Effector CD8-positive, alpha-beta T cell (primary cell): Measurements from ENCODE around the gene CADM2.

Source experiments
- DNase-seq: peaks from one replicate; lab custom pipeline; 2025; lab: John Stamatoyannopoulos, UW

Gene CADM2

DNA sequence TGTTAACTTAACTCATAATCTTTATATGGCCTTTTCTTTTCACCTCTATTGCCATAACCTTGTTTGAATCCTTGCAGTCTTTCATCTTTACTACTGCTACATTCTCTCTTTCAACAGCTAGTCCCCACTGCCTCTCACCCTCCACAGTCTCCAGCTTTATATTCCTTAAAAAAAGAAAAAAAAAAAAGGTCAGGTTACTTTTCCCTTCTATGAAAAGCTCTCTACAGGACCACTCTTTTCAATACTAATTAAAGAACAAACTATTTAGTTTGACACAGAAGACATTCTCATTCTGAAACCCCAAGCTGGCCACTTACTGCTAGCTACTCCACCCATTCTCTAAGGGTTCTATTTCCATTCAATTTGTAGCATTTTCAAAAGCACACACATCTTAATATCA, 25.6 kb downstream of the CADM2 start:
- DNase-seq, result no peak

DNA sequence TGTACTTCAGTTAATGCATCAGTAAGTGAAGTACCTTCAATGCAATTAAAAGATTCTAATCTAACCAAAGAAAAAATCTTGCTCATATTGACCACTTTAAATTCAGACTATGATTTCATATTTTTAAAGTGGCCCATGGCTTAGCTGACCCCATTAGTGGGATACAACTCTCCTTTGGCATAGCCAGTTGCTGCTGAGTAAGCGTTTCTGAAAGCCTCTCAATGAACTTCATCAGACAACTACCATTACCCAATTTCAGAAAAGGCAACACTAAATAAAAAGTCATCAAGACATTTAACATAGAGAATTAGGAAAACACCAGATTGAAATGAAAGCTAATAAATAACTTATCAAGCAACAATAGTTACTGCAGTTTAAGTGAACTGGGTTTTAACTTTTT, 27.0 kb downstream of the CADM2 start:
- DNase-seq, result no peak

DNA sequence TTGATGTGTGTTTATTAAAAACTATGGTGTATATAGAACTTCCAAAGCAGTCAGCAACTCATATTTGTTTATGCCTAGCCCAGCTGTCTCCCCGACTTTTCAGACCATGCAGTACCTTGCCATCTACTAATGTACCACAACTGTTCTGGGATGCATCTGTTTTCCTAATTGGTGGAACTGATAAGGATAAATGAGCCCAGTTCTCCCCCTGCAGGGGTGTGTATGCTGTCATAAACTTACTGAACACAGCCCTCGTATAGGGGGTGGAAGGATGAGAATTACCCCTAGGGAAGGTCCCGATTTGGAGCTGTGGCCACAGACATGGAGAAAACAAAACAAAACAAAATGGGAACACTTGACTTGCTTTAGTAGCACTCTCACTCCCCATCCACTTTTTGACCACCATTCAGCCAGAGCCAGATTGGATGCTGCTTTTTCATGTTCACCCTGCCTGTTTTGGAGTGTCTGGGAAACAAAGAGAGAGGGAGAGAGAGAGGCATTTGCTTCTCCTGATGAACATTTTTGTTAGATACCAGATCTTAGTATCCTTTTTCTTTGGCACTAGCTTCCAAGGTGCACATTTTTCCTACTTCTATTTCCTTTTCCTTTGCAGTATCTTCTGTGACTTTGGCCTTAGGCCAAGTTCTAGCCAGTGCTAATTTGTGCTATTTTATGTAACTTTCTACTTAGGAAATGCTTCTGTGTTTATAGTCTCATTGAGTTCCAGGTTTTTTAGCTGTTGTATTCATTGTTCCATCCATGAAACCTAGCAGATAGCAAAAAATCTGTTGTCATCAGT, 29.1 kb downstream of the CADM2 start:
- no peak for DNase-seq

DNA sequence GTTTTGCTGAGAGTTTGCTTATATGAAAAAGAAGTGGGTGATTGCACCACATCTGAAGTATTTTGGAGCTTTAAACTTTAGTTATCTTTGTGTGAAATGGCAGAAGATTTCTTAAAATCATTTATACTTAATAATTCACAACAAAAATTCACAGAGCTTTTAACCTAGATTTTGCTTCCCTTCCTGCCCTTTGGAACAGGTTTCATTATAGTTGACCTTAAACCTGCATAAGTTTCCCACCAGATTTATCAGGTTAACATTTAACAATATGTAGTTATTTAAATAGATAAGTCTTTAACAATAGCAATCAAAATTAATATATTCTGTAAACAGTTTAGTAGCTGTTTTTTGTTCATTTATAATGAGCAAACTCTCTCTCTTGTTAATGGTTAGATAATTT, 30.3 kb downstream of the CADM2 start:
- no peak for DNase-seq

DNA sequence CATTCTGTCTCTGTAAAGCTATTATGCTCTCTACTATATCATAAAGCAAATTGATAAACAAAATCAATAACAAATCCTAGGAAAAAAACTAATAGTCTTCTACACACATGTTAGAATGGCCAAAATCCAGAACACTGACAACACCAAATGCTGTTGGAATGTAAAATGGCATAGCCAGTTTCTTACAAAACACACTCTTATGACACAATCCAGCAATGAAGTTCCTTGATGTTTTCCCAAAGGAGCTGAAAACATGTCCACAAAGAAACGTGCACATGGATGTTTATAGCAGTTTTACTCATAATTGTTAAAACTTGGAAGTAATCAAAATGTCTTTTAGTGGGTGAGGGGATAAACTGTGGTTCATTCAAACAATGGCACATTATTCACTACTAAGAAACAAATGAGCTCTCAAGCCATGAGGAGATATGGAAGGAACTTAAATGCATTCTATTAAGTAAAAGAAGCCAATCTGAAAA, 32.7 kb downstream of the CADM2 start:
- DNase-seq, result no peak

DNA sequence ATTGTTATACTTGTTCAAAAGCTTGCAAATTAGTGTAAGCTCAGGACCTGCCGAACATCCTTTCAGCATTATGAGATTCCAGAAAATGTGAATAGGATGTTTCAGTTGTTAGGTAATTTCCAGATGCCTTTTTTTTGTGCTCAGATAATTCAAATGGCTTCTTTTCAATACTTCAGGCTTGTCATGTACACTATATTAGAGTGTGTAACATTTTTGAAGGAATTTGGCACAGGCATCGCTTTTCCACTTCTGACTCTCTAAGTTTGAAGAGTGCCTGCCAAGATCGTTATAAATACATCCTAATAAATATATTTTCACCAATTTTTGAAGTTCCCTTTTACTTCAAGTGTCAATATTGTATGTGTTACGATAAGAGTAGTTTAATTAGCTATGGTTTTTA, 35.2 kb downstream of the CADM2 start:
- DNase-seq, result no peak

DNA sequence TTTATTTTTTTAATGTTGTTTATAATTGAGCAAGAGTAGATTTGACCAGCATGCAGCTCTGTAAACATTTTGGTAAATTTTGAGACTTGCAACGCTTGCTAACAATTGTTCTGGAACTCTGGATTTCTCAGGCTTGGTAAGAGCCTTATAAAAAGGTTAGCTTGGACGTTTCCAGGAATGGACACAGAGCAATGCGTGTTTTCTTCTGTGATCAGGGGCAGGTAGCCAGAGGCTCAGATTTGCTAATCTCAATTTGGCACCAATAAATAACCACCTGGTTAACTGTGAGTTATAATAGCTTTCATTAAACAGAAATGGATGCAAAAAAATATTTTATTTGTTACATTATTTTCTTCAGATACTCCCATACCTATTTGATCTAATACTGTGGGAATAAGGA, 39.8 kb downstream of the CADM2 start:
- DNase-seq, result no peak

DNA sequence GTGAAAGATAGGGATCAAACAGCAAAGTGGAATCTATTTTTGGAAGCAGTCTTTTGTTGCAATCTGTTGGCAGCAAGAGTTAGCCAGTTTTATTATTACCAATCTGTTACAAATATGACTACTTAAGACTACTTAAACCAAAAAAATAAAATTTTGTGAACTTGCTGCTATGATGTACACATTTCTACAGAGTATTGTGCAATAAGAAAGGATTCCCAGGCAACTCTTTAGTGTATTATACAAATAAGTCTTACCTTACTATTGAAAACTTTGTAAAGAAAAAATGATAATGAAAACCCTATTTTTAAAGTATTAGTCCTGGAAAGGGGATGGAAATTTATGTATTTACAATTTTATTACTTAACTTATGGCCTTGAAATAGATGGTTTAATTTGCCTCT, 44.7 kb downstream of the CADM2 start:
- DNase-seq, result no peak

DNA sequence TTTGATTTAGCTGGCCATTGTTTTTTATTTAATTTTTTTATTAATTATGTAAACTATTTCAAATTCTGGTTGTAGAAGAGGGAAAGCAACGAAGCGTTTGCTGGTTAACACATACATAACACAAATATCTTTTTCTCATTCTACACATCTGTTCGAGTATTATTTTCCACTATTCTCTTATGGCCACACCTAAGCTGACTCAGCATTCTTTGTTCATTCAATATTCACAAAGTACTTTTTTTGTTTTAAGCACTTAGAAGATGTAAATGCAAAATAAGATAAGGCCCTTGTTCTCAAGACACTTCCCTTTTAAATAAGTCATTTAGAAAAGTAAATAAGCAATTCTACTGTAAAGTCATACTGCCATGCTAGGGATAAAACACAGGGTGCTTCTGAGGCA, 45.4 kb downstream of the CADM2 start:
- no peak for DNase-seq

DNA sequence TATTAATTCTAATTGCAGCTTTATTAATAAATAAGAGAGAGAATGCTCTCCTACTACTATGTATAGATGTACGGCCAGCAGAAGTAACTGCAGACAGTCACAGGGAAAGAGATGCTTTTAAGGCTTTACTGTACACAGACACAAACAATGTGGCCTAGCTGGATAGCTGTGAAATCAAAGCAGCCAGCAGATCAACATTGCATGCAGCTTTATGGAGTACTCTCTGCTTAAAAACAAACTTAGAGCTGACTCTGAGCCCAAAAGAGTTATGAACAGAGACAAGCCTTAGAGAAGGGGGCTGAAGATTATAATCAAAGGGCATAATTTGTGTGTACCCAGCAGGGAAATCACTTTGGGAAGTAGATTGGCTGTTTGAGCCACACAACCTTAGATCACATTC, 47.2 kb downstream of the CADM2 start:
- DNase-seq, result no peak

DNA sequence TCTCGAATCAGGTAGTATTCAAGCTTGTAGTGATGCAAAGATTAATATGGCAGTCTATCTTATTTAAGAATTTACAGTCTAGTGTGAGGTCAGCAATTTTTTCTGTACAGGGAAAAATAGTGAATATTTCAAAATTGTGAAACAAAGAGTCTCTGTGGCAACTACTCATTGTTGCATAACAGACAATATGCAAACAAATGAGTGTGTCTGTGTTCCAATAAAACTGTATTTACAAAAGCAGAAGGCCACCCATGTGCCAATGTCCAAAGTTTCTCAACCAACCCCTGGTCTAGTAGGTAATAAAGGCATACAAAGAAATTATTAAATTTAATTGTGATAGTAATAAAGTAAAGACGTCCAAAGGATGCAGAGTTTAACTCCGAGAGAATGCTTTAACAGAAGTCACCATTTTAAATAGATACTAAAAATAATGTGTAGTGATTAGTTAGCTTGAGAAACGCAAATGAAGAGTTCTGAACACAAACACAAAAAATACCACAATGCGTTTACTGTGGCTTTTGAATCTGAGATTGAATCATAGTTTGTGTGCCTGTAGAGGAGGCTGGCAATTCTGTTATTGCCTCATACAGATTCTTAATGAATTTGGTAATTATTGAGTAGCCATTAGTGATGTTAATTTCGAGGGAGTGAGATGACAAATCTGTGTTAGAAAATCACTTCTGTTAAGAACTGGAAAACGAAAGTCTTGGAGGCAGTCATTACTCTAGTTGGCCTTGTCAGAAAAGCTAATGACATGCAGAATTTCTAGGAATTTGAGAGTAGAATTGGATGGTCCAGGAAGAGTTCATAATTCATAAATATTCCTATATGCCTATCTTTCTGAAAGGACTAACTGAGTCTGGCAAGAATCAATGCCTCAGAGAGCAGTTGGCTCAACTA, 48.7 kb downstream of the CADM2 start:
- no peak for DNase-seq

DNA sequence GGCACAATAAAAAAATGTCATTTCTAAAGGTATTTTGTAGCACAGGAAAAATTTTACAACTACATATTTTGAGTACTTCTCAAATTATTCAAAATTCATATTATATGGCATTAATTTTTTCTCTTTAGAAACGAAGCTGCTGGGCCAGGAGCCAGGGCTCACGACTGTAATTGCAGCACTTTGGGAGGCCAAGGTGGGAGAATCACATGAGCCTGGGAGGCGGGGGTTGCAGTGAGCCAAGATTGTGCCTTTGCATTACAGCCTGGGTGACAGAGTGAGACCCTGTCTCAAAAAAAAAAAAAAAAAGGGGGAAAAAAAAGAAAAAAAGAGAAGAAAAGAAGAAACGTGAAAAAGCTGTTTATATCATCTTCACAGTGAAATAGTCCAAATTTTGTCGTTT, 62.0 kb downstream of the CADM2 start:
- DNase-seq, result no peak

DNA sequence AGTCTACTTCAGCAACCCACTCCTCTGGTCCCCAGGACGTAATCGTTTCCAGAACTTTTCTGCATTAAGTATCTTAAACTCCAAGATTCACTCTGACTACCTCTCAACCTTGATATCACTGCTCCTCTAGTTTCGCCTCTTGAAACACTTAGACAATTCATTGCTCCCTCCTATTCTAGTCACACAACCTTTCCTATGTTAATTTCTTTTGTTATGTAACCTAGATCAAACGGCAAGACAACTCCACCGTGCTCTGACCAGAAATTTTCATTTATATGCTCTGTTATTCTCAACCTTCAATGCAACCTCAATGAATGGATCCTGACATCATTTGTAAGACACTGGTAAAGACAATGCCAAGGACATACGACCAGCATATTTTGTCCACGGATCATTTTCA, 71.3 kb downstream of the CADM2 start:
- DNase-seq, result no peak

DNA sequence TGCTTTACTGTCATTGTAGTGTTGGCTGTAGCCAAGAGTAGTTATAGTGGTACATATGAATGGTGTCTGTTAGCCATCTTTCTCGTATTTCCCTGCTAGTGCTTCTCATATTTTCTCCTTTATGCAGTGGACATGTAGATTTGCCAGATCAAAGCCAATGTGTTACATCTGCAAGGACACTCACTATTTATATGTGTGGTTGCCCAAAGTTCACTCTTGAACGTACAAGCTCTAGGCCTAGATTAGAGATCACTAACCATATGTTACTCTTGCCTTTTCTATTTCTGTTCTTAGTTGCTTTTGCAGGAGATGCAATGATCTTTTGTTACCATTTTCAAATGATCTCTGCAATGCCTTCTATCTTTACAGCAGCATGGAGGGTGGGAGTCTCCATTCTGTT, 78.4 kb downstream of the CADM2 start:
- no peak for DNase-seq

DNA sequence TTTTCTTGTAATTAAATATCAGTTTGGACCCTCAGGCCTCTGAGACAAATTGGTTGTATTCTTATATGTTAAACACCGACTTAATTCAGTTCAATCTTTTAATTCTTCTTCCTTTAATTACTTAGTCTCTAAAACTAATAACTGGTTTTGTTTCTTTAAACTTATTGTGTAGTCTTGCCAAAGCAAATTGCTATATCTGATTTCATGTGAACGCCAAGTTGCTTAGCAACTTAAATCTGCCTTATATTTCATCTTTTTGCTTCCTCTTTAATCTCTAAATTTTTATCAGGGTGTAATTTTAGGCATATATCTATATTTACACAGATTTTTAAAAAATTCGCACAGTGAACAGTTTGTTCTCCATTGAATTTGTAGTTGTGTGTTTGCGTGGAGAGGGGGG, 82.2 kb downstream of the CADM2 start:
- no peak for DNase-seq

DNA sequence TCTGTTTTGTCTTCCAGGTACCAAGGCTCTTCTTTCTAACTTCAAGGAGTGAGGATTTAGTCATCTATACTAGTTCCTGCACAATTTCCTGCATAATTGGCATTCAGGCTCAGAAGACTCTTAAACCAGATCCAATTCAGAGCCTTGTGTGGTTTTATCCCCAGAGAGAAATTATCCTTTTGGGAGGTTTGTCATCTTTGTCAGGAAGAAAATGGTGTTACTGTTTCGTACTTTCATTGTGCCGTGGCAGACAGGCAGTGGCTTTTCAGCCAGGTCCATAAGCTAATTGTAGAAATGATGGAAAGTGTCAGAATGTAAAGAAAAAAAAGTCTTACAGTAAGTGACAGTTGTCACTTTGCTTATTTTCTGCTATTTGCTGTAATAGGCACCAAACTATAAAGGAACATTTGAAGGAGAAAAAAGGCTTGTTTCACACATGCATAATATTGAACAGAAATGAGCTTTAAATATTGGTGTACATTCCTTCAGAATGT, 82.8 kb downstream of the CADM2 start:
- DNase-seq, result no peak

DNA sequence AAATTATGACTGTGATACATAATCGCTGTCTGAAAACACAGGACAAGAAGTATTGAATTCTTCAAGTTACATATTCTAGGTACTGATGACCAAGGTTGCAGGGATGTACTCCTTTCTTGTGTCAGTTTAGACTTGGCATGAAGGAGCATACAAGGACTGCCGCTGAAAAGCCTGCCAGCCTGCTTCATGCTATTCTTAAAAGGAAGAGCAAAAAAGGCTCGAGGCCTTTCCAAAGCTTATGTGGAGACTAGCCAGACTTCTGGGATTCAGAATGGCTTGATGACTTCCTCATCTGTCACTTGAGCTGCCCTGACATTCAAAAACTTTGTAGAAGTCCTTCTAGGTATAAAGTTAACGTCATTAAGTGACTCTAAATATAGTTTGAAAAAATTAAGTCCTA, 92.0 kb downstream of the CADM2 start:
- DNase-seq, result no peak

DNA sequence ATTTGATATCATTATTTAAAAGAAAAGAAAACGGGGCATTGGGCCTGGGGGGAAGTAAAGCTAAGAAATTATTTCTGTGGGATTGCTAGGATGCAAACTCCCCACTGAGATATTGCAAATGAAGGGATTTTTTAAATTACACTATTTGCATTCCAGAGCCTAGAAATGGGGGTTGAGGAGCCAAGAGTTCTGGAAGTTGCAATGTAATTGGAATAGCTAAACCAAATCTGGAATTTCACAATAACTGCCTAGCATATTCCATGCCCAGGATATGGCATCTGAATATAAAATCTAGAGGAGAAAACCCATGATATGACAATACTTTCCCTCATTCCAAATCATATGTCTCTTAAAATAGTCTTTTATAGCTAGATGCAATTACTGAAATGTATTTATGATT, 93.0 kb downstream of the CADM2 start:
- DNase-seq, result no peak

DNA sequence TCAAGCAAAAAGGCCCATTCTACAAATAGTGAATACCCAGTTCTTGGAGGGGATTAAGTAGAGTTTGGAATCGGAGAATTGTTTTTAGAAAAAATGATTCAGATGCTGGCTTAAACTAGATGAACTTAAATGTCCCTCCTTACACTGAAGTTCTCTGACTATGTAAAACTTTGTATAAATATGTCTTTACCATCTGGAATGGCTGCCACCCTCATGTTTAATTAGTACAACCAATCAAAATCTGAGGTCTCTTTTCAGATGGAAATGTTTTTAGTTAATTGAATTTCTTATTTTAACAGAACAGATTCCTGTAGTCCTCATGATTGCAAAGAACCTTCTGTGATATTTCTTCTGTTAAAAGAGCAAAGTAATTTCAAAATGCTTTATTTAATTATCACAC, 94.8 kb downstream of the CADM2 start:
- DNase-seq, result no peak

DNA sequence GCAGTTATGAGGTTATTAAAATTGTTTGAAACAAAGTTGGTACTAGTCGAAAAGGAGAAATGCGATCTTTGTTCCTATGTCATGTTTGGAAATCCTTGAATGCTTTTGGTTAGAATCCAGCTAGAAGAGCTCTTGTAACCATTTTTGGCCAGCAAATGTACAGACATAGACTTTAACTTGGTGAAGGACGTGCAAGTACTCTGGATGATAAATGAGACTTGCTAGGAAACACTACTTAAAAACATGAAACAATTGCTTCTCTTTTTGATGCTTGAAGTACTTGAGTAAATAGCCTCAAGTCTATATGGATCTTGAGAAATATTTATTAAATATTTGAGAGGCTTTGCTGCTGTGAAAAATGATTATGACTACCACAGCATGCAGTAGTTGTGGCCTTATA, 95.8 kb downstream of the CADM2 start:
- no peak for DNase-seq

DNA sequence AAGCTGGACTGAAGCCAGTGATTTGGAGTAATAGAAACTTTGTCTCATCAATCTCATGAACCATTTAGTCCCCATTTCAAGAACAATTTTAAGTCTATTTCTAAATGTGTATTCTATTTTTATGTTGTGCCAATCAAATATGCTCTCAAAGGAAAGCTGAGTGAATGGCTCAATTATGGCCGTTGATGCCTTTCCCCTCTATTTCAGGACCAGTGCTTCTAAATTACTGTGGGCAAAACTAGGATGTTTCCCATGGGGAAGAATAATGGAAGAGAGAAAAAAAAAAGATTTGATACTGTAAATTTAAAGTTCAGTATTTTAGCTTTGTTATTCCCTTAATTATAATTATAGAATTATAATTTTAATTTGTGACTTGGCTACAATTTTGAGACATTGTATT, 110.1 kb downstream of the CADM2 start:
- no peak for DNase-seq

DNA sequence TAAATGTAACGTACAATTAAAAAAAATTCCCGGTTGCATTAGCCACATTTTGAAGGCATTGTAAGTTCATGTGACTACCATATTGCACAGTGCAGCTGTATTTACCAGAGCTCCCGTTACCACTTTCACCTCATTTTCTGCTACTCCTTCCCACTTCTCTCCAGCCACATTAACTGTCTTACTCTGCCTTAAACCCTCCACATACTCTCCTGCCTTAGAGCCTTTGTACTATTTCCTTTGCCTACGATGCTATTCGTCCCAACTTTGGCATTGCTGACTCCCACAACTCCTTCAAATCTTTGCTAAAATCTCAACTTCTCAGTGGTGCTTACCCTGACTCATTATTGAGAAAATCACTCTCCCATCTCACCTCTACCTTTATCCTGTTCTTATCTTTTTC, 115.2 kb downstream of the CADM2 start:
- no peak for DNase-seq

DNA sequence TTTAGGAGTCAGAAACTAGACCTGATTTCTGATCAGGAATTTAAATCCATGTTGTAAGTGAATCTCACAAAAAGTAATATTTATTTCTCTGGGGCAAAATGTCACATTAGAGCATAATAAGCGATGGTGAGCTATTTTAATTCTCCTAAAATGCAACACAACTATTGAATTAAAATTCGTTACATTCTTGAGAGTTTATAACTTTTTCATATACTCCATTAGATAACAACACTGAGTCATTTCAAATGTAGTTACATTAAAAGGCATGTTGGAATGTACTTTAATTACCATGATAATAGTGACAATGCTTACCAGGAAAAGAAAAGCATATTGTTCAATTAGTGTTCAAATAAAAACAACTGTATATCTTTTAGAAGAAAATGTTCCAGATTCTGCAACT, 116.9 kb downstream of the CADM2 start:
- no peak for DNase-seq
